GM12878 (cell line): Measurements from ENCODE around the gene ADAMTS17. TPM values are rescaled to one million over a fixed set of nuclear protein-coding genes. Genes with fewer than 3 reads are reported as not detected.

Experiments used
- BCLAF1 ChIP-seq: fragments of 450-650 bp; IDR thresholded peaks from 2 replicates; pipeline ENCODE4 v1.6.1; 2017; ENCODE audit warnings: antibody characterized with exemption, mild to moderate bottlenecking, moderate library complexity
- CBFB ChIP-seq: IDR thresholded peaks from 2 replicates; pipeline ENCODE4 v1.6.1; 2016; ENCODE audit warnings: antibody characterized with exemption, low read depth
- CREM ChIP-seq: IDR thresholded peaks from 2 replicates; pipeline ENCODE4 v1.6.1; 2014; ENCODE audit warnings: antibody characterized with exemption, low read depth
- EGR1 ChIP-seq, 2 experiments: IDR thresholded peaks; 1 replicate in 1 of 2; 2 replicates in 1 of 2; pipeline ENCODE4 v1.6.1; 2011 to 2012; ENCODE audit warnings: low read depth in 2 of 2, low read length in 2 of 2, borderline replicate concordance in 1 of 2, mild to moderate bottlenecking in 1 of 2, moderate library complexity in 1 of 2
- EZH2 ChIP-seq: IDR thresholded peaks from 2 replicates; pipeline ENCODE4 v1.6.1; 2012; ENCODE audit warnings: low read depth, mild to moderate bottlenecking, control low read depth, inconsistent platforms, low read length, borderline replicate concordance; ENCODE audit not compliant: control insufficient read depth
- HDGF ChIP-seq: fragments of 450-650 bp; IDR thresholded peaks from 2 replicates; pipeline ENCODE4 v1.6.1; 2016; ENCODE audit warnings: antibody characterized with exemption
- IKZF1 ChIP-seq: fragments of 450-650 bp; conservative IDR thresholded peaks from 2 replicates; pipeline ENCODE4 v1.6.1; 2017; ENCODE audit warnings: antibody characterized with exemption, mild to moderate bottlenecking
- JUNB ChIP-seq: IDR thresholded peaks from 2 replicates; pipeline ENCODE4 v1.6.1; 2016; ENCODE audit warnings: antibody characterized with exemption, mild to moderate bottlenecking
- POLR2A ChIP-seq: IDR thresholded peaks from 2 replicates; pipeline ENCODE4 v1.6.1; 2011; ENCODE audit warnings: low read depth, mild to moderate bottlenecking, low read length
- RAD21 ChIP-seq: IDR thresholded peaks from 2 replicates; pipeline ENCODE4 v1.6.1; 2011; ENCODE audit warnings: mild to moderate bottlenecking, low read depth, low read length, moderate library complexity; ENCODE audit not compliant: insufficient read depth
- STAT1 ChIP-seq: fragments of 450-650 bp; conservative IDR thresholded peaks from 2 replicates; pipeline ENCODE4 v1.6.1; 2014; ENCODE audit warnings: antibody characterized with exemption, mild to moderate bottlenecking
- ZNF274 ChIP-seq: IDR thresholded peaks from one replicate; pipeline ENCODE4 v1.8.0; 2011; ENCODE audit not compliant: insufficient read length, insufficient read depth
- polyA plus RNA-seq, 11 experiments: library from polyadenylated mRNA; depleted of rRNA in 4 of 11; unstranded in 6 of 11; stranded (reverse) in 5 of 11; fragments of >200 nt; fragmentation: Nextera tagmentation in 4 of 11; fragmentation: Illumina TruSeq in 1 of 11; extraction: Ambion mirVana in 4 of 11; extraction: Trizol in 1 of 11; gene quantifications; 1 replicate in 1 of 11; 2 replicates in 10 of 11; pipeline versions ENCODE4 v1.2.1 to v1.2.3, GENCODE V29; 2011 to 2016; ENCODE audit warnings: inconsistent platforms in 2 of 11, missing spikeins in 2 of 11, low read depth in 1 of 11
- total RNA-seq, 4 experiments: library from RNA; depleted of rRNA in 3 of 4; stranded (reverse); fragments of >200 nt in 3 of 4; fragmentation: Illumina TruSeq in 1 of 4; extraction: Trizol in 1 of 4; gene quantifications; 2 replicates each; pipeline versions ENCODE4 v1.2.1 to v1.2.3, GENCODE V29; 2013 to 2021
- TF ChIP-seq, protein P1 (sequence below): fragments of 450-650 bp; IDR thresholded peaks from 2 replicates; pipeline ENCODE4 v1.6.1; 2017; ENCODE audit warnings: mild to moderate bottlenecking, moderate library complexity
- TF ChIP-seq, protein P2 (sequence below): IDR thresholded peaks from 2 replicates; pipeline ENCODE4 v1.6.1; 2011; ENCODE audit warnings: low read depth, mild to moderate bottlenecking, low read length, moderate library complexity, borderline replicate concordance; ENCODE audit errors: extremely low read depth

ADAMTS17 gene
- total and polyA plus RNA-seq, 10 of the 15 experiments (the other 5 are each of a cell fraction or from before 2014, with no cell fraction given): 0.04 to 0.50 (median 0.10) TPM; not detected in 4

- TF ChIP-seq BCLAF1 (no peak), JUNB (no peak), HDGF (no peak), POLR2A (no peak), EGR1 (IDR thresholded peaks at IDR 0.05; ENCODE audit: borderline replicate concordance in 1 of 2, low read depth in 2 of 2, low read length in 2 of 2) (no peak), EZH2 (no peak), ZNF274 (no peak), CBFB (no peak), CREM (no peak), IKZF1 (no peak), STAT1 (no peak), RAD21 (no peak)
- TF ChIP-seq, protein P1, sequence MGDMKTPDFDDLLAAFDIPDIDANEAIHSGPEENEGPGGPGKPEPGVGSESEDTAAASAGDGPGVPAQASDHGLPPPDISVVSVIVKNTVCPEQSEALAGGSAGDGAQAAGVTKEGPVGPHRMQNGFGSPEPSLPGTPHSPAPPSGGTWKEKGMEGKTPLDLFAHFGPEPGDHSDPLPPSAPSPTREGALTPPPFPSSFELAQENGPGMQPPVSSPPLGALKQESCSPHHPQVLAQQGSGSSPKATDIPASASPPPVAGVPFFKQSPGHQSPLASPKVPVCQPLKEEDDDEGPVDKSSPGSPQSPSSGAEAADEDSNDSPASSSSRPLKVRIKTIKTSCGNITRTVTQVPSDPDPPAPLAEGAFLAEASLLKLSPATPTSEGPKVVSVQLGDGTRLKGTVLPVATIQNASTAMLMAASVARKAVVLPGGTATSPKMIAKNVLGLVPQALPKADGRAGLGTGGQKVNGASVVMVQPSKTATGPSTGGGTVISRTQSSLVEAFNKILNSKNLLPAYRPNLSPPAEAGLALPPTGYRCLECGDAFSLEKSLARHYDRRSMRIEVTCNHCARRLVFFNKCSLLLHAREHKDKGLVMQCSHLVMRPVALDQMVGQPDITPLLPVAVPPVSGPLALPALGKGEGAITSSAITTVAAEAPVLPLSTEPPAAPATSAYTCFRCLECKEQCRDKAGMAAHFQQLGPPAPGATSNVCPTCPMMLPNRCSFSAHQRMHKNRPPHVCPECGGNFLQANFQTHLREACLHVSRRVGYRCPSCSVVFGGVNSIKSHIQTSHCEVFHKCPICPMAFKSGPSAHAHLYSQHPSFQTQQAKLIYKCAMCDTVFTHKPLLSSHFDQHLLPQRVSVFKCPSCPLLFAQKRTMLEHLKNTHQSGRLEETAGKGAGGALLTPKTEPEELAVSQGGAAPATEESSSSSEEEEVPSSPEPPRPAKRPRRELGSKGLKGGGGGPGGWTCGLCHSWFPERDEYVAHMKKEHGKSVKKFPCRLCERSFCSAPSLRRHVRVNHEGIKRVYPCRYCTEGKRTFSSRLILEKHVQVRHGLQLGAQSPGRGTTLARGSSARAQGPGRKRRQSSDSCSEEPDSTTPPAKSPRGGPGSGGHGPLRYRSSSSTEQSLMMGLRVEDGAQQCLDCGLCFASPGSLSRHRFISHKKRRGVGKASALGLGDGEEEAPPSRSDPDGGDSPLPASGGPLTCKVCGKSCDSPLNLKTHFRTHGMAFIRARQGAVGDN: no peak
- TF ChIP-seq, protein P2, sequence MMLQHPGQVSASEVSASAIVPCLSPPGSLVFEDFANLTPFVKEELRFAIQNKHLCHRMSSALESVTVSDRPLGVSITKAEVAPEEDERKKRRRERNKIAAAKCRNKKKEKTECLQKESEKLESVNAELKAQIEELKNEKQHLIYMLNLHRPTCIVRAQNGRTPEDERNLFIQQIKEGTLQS: no peak
Measured at GRCh38 chr15:100133001-100133400, 208.8 kb downstream of the ADAMTS17 start (continued).
